D721Med (cell line): Measurements from ENCODE around the gene DIP2B.

Source experiments
- DNase-seq: peaks from one replicate; pipeline ENCODE4 v3.0.0; 2011; ENCODE audit warnings: low spot score; ENCODE audit not compliant: insufficient read length
- FAIRE-seq: peaks from 2 replicates; lab custom pipeline; 2011; peaks lifted over from hg19 to GRCh38; lab: Jason Lieb, UNC
- CTCF ChIP-seq: IDR thresholded peaks from 2 replicates; pipeline ENCODE4 v1.5.1; 2012; ENCODE audit warnings: mild to moderate bottlenecking, control low read depth; ENCODE audit not compliant: insufficient read depth; ENCODE audit errors: missing control alignments

Gene DIP2B

GRCh38 chr12:50574601-50575348, 70.0 kb downstream of the DIP2B start:
- TF ChIP-seq CTCF: no peak
- DNase-seq: no peak
- FAIRE-seq: no peak

GRCh38 chr12:50579757-50580267, 75.0 kb downstream of the DIP2B start:
- FAIRE-seq: no peak
- DNase-seq: no peak
- no peak for TF ChIP-seq CTCF

GRCh38 chr12:50580436-50580835, 75.7 kb downstream of the DIP2B start:
- no peak for FAIRE-seq
- no peak for TF ChIP-seq CTCF
- DNase-seq: no peak

GRCh38 chr12:50581226-50582184, 76.7 kb downstream of the DIP2B start:
- DNase-seq (no peak), FAIRE-seq (no peak)
- TF ChIP-seq CTCF: no peak

GRCh38 chr12:50584135-50584534, 79.3 kb downstream of the DIP2B start:
- no peak for FAIRE-seq
- DNase-seq: no peak
- TF ChIP-seq CTCF: no peak

- DNase-seq (no peak), FAIRE-seq (no peak)
- no peak for TF ChIP-seq CTCF
Measured at GRCh38 chr12:50589650-50590435, 85.1 kb downstream of the DIP2B start.
